Lung microvascular endothelial cell (primary cell): Measurements from ENCODE around the gene ACADVL. TPM values are rescaled to one million over a fixed set of nuclear protein-coding genes. Genes with fewer than 3 reads are reported as not detected.
A peak's percentile ranks its signal among the peaks of the same experiment; 100 is the strongest.
"Not testable (repeated sequence)": the region's sequence is repeated elsewhere in the genome, so short reads cannot be mapped to it uniquely, and the experiment has no call there.

ENCODE experiments used
- DNase-seq, 2 donors: peaks; one replicate each; pipeline versions ENCODE4 v3.0.0 to v3.0.0-alpha.2; 2010; ENCODE audit warnings: low read depth in 2 of 2
- total RNA-seq: library from RNA; depleted of rRNA; stranded (reverse); fragments of >200 nt; gene quantifications from 2 replicates; pipeline ENCODE4 v1.2.1, GENCODE V29; 2014

The ACADVL gene
- total RNA-seq, 1 donor from 2014 or later, result 242 TPM

GRCh38 chr17:7234083-7234951 lies 14.6 kb downstream of the ACADVL start, which contains the start of gene DVL2:
TSS of gene DVL2 (minus strand) at chr17:7234517. CDS start at chr17:7234262, 255 bp downstream.
- peak; percentile 97 for DNase-seq

- DNase-seq, result peak in 1 of 2 donors; percentile 24
Observed at GRCh38 chr17:7235693-7236665, 16.2 kb downstream of the ACADVL start.

GRCh38 chr17:7236808-7237207 lies 17.1 kb downstream of the ACADVL start:
- DNase-seq, result no peak

- no peak for DNase-seq
Observed at GRCh38 chr17:7237266-7237760, 17.6 kb downstream of the ACADVL start.

- DNase-seq, result peak; percentile 56 to 61
Observed at GRCh38 chr17:7237761-7238419, 18.2 kb downstream of the ACADVL start.

GRCh38 chr17:7238420-7239090 lies 18.8 kb downstream of the ACADVL start:
- DNase-seq, result peak; percentile 40 to 53

- peak; percentile 99 for DNase-seq
Observed at GRCh38 chr17:7239091-7240027, 19.6 kb downstream of the ACADVL start, which contains the start of gene PHF23. TSS of gene PHF23 (minus strand) at chr17:7239457. CDS start at chr17:7239279, 178 bp downstream.

- no peak for DNase-seq
Observed at GRCh38 chr17:7240375-7240774, 20.6 kb downstream of the ACADVL start.

GRCh38 chr17:7241090-7241733 lies 21.5 kb downstream of the ACADVL start:
- no peak for DNase-seq

GRCh38 chr17:7241783-7242716 lies 22.3 kb downstream of the ACADVL start, which contains the start of gene GABARAP:
TSS of gene GABARAP (minus strand) at chr17:7242449. CDS start at chr17:7242330, 119 bp downstream.
- peak; percentile 95 to 96 for DNase-seq

- DNase-seq, result peak; percentile 98 to 99
Observed at GRCh38 chr17:7242717-7243452, 23.1 kb downstream of the ACADVL start.

- no peak for DNase-seq
Observed at GRCh38 chr17:7243453-7243729, 23.7 kb downstream of the ACADVL start.

GRCh38 chr17:7243838-7244237 lies 24.1 kb downstream of the ACADVL start:
- not testable (repeated sequence) for DNase-seq

GRCh38 chr17:7246779-7247178 lies 27.0 kb downstream of the ACADVL start:
- DNase-seq, result no peak

- DNase-seq, result no peak
Observed at GRCh38 chr17:7248796-7249195, 29.1 kb downstream of the ACADVL start.

- DNase-seq, result no peak
Observed at GRCh38 chr17:7249214-7249613, 29.5 kb downstream of the ACADVL start.

- no peak for DNase-seq
Observed at GRCh38 chr17:7249830-7250229, 30.1 kb downstream of the ACADVL start.
